ENCODE data around the gene ASB4. TPM values are rescaled to one million over a fixed set of nuclear protein-coding genes. Genes with fewer than 3 reads are reported as not detected.

Gene ASB4, protein sequence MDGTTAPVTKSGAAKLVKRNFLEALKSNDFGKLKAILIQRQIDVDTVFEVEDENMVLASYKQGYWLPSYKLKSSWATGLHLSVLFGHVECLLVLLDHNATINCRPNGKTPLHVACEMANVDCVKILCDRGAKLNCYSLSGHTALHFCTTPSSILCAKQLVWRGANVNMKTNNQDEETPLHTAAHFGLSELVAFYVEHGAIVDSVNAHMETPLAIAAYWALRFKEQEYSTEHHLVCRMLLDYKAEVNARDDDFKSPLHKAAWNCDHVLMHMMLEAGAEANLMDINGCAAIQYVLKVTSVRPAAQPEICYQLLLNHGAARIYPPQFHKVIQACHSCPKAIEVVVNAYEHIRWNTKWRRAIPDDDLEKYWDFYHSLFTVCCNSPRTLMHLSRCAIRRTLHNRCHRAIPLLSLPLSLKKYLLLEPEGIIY
- not detected for total RNA-seq
- polyA plus RNA-seq (2013, experiment 1 of 2), result 0.21 TPM
- 0.17 TPM for polyA plus RNA-seq (2013, experiment 2 of 2)
- long read RNA-seq, experiment 1, result 0 reads
- long read RNA-seq, experiment 2, result 0 reads
- long read RNA-seq, experiment 3, result 0 reads
- long read RNA-seq, experiment 4, partial matches to known transcripts, result 0 of 1 reads
- long read RNA-seq, experiment 4, other reads (novel, unspliced or antisense), result 1 of 1 reads

DNA sequence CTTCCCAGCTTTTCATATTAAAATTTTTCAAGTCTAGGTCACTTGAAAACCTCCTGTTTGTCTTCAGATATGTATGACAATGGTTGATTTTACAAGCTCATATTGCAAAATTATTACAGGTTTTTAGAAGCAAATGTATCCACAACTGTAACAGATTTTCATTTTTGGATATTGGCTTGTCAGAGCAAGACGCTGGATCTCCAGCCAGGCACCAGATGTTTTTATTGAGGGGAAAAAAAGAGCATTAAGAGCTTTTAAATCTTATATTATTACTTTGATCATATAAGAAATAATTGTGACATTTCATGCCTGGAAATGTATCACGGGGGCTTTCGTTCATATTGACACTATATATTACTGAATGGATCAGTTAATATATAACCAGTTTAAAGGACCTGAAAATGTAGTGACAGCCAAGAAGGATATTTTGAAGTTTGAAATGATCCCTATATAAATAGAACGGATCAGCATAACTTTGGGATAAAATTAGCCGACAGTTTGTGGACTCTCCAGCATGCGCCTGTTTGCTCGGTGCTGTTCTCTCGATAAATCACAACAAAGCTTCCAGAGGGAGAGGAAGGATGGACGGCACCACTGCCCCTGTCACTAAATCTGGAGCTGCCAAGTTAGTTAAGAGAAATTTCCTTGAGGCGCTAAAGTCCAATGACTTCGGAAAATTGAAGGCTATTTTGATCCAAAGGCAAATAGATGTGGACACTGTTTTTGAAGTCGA lies at the start of gene ASB4:
TSS of gene ASB4 (plus strand) at position 553 of the 733 bp plus-strand sequence. CDS start at position 582, 29 bp downstream.
- Mint-ChIP-seq H3K36me3 (ENCODE audit: low read depth) (no peaks in the 10 kb centered on the region), H3K9me3 (no peaks in the 10 kb centered on the region), H3K4me3 (no peak within 1 kb of the TSS), H3K27ac (no peak within 1 kb of the TSS), H3K4me1 (no peaks in the 10 kb centered on the region), H3K27me3 (ENCODE audit: insufficient read depth) (peaks cover 2% of the 10 kb centered on the region)
- no peak for DNase-seq
- Histone ChIP-seq H3K4me3 (ENCODE audit: low read length) (no peak within 1 kb of the TSS), H3K9ac (ENCODE audit: extremely low read depth, low read length, poor library complexity, severe bottlenecking) (no peak within 1 kb of the TSS), H3K4me1 (ENCODE audit: control insufficient read depth, insufficient read depth, low read length) (no peaks in the 10 kb centered on the region), H3K27ac (ENCODE audit: low read depth, low read length) (no peak within 1 kb of the TSS), H3K9me3 (ENCODE audit: control insufficient read depth, low read length) (no peaks in the 10 kb centered on the region), H3K36me3 (ENCODE audit: control insufficient read depth, insufficient read depth, low read length) (no peaks in the 10 kb centered on the region), H3K27me3 (ENCODE audit: control insufficient read depth, insufficient read depth, low read length, poor library complexity, severe bottlenecking) (no peaks in the 10 kb centered on the region)
- TF ChIP-seq, protein P1, sequence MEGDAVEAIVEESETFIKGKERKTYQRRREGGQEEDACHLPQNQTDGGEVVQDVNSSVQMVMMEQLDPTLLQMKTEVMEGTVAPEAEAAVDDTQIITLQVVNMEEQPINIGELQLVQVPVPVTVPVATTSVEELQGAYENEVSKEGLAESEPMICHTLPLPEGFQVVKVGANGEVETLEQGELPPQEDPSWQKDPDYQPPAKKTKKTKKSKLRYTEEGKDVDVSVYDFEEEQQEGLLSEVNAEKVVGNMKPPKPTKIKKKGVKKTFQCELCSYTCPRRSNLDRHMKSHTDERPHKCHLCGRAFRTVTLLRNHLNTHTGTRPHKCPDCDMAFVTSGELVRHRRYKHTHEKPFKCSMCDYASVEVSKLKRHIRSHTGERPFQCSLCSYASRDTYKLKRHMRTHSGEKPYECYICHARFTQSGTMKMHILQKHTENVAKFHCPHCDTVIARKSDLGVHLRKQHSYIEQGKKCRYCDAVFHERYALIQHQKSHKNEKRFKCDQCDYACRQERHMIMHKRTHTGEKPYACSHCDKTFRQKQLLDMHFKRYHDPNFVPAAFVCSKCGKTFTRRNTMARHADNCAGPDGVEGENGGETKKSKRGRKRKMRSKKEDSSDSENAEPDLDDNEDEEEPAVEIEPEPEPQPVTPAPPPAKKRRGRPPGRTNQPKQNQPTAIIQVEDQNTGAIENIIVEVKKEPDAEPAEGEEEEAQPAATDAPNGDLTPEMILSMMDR (conservative IDR thresholded peaks at IDR 0.05), result no peak
- WGBS, 2 experiments (ENCODE audit: insufficient coverage in 1 of 2, insufficient read length in 1 of 2), result 90 to 98% methylated on average over 8 to 12 of the region's 12 CpGs

DNA sequence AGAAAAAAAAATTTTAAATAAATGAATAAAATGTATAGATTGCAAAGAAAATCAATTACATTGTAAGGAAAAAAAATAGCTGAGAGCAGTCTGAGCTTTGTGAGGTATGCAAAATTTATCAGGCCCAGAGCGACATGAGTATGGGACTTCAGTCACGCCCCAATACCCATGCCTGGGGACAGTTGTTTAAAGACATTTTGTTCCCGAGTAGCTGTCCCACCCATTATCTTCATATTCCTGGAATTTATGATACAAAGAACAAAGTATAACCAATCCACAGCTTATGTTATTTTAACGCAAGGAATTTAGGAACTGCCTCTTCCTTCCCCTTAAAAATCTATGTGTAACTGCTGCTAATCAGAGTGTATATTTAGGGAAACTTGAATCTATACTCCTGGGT lies 49.3 kb upstream of the ASB4 start:
- no peak overlapping the region for H3K27ac Mint-ChIP-seq
- peaks cover 14% of the 10 kb centered on the region for H3K4me1 Mint-ChIP-seq
- no peaks in the 10 kb centered on the region for H3K36me3 ChIP-seq (ENCODE audit: control insufficient read depth, insufficient read depth, low read length)
- H3K9me3 Mint-ChIP-seq, result no peaks in the 10 kb centered on the region
- H3K9ac ChIP-seq (ENCODE audit: extremely low read depth, low read length, poor library complexity, severe bottlenecking), result no peak overlapping the region
- no peaks in the 10 kb centered on the region for H3K9me3 ChIP-seq (ENCODE audit: control insufficient read depth, low read length)
- 67 to 95% methylated on average over 1 to 4 of the region's 4 CpGs for WGBS, 2 experiments (ENCODE audit: insufficient coverage in 1 of 2, insufficient read length in 1 of 2)
- no peak overlapping the region for H3K27ac ChIP-seq (ENCODE audit: low read depth, low read length)
- H3K27me3 Mint-ChIP-seq (ENCODE audit: insufficient read depth), result no peaks in the 10 kb centered on the region
- H3K4me1 ChIP-seq (ENCODE audit: control insufficient read depth, insufficient read depth, low read length), result peaks cover 4% of the 10 kb centered on the region
- DNase-seq, result no peak
- H3K4me3 ChIP-seq (ENCODE audit: low read length), result no peak overlapping the region
- TF ChIP-seq, protein P1 (conservative IDR thresholded peaks at IDR 0.05), result no peak
- H3K27me3 ChIP-seq (ENCODE audit: control insufficient read depth, insufficient read depth, low read length, poor library complexity, severe bottlenecking), result no peaks in the 10 kb centered on the region
- no peak overlapping the region for H3K4me3 Mint-ChIP-seq
- H3K36me3 Mint-ChIP-seq (ENCODE audit: low read depth), result peaks cover 12% of the 10 kb centered on the region

DNA sequence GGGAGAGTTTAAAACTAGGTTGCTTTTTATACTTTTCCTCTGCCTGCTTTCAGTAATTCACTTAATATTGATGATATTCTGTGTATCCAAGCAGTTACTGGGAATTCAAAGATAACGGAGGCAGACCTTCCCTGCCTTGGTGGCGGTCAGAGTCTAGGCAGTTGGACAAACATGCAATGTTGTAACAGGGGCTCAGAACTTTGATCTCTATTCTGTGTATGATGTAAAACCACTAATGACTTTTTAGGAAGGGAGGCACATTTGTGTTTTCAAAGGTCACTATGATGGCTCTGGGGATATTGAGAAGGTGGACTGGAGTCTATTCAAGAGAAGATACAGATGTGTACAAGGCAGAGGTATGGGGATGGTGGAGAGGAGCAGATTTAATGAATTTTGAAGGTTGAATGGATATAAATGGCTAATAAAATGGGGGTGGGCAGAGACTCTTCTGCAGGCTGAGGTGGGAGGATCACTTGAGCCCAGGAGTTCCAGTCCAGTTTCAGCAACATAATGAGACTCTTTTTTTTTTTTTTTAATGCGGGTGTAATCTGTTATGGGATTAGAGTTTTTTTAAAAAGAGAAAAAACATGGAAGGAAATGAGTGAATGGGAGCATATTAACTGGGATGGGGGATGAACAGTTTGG lies 45.2 kb upstream of the ASB4 start:
- 95 to 100% methylated on average over 1 to 3 of the region's 3 CpGs for WGBS, 2 experiments (ENCODE audit: insufficient coverage in 1 of 2, insufficient read length in 1 of 2)
- no peak for DNase-seq
- peaks cover 15% of the 10 kb centered on the region for H3K4me1 Mint-ChIP-seq
- Histone ChIP-seq H3K27ac (ENCODE audit: low read depth, low read length) (no peak overlapping the region), H3K4me3 (ENCODE audit: low read length) (no peak overlapping the region), H3K4me1 (ENCODE audit: control insufficient read depth, insufficient read depth, low read length) (peaks cover 4% of the 10 kb centered on the region), H3K36me3 (ENCODE audit: control insufficient read depth, insufficient read depth, low read length) (no peaks in the 10 kb centered on the region), H3K27me3 (ENCODE audit: control insufficient read depth, insufficient read depth, low read length, poor library complexity, severe bottlenecking) (no peaks in the 10 kb centered on the region), H3K9me3 (ENCODE audit: control insufficient read depth, low read length) (no peaks in the 10 kb centered on the region), H3K9ac (ENCODE audit: extremely low read depth, low read length, poor library complexity, severe bottlenecking) (no peak overlapping the region)
- H3K36me3 Mint-ChIP-seq (ENCODE audit: low read depth), result no peaks in the 10 kb centered on the region
- H3K27ac Mint-ChIP-seq, result peak overlapping the region; percentile 77
- H3K9me3 Mint-ChIP-seq, result no peaks in the 10 kb centered on the region
- no peaks in the 10 kb centered on the region for H3K27me3 Mint-ChIP-seq (ENCODE audit: insufficient read depth)
- H3K4me3 Mint-ChIP-seq, result no peak overlapping the region
- TF ChIP-seq, protein P1 (conservative IDR thresholded peaks at IDR 0.05), result no peak

All from endodermal cell (in vitro differentiated cells).